Type B pancreatic cell (in vitro differentiated cells): ENCODE results near the gene GNG7. TPM values are rescaled to one million over a fixed set of nuclear protein-coding genes. Genes with fewer than 3 reads are reported as not detected.

Source experiments
- DNase-seq: peaks from one replicate; pipeline ENCODE4 v3.0.0; 2021; ENCODE audit warnings: mixed read lengths; ENCODE audit not compliant: unreplicated experiment; ENCODE audit errors: extremely low spot score
- H3K27ac Mint-ChIP-seq: 2 replicates; pipeline ENCODE4 v1.8.0; 2021; ENCODE audit warnings: mild to moderate bottlenecking, mixed read lengths
- H3K27me3 Mint-ChIP-seq: 2 replicates; pipeline ENCODE4 v1.8.0; 2021; ENCODE audit warnings: mixed read lengths
- H3K36me3 Mint-ChIP-seq: 2 replicates; pipeline ENCODE4 v1.8.0; 2021; ENCODE audit warnings: mixed read lengths
- H3K4me1 Mint-ChIP-seq: one replicate; pipeline ENCODE4 v1.8.0; 2021; ENCODE audit warnings: mixed read lengths; ENCODE audit not compliant: unreplicated experiment
- H3K4me3 Mint-ChIP-seq: 2 replicates; pipeline ENCODE4 v1.8.0; 2021; ENCODE audit warnings: mild to moderate bottlenecking, mixed read lengths
- H3K9me3 Mint-ChIP-seq: 2 replicates; pipeline ENCODE4 v1.8.0; 2021; ENCODE audit warnings: mixed read lengths
- total RNA-seq: library from RNA; stranded (reverse); gene quantifications from 2 replicates; pipeline ENCODE4 v1.2.1, GENCODE V29; 2021; ENCODE audit warnings: low replicate concordance
- TF ChIP-seq, protein P1 (sequence below): fragments of 200-600 bp; sonication (generic); conservative IDR thresholded peaks from 2 replicates; pipeline ENCODE4 v1.5.0; 2021; ENCODE audit warnings: antibody characterized with exemption, mild to moderate bottlenecking

GNG7 gene
- total RNA-seq, 1 donor from 2014 or later: 12.2 TPM

DNA sequence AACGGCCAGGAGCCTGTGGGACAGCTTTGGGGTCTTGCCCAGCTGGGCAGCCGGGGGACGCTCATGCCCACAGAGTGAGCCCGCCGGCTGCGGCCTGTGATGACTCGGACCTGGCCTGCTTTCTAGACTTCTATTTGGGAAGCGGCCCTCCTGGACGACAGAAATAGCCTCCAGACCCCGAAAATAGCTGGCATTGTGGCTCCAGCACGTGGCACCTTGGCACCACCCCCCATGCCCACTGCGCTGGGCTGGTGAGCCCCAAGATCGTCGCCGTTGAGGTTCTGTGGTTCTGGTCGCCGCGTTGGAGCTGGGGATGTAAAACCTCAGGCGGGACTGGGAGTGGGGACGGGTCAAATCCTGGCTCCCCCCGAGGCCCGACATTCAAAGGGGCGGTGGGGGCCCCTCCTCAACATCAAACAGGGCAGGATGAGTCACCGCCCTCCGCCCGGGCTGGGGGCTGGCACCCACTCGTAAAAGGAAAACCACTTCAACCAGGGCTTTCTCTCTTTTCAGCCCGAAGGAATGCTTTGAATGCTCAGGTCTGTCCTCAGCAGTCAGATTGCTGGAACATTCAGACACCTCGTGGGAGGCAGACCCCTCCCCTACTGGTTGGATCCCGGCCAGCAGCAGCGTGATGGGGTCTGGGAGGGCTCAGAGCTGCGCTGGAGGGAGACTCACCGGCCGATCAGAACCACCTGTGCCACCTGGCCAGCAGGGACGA is 184.5 kb downstream of the GNG7 start:
- H3K27me3 Mint-ChIP-seq: no peaks in the 10 kb centered on the region
- DNase-seq: no peak
- no peak overlapping the region for H3K4me3 Mint-ChIP-seq
- no peaks in the 10 kb centered on the region for H3K9me3 Mint-ChIP-seq
- H3K36me3 Mint-ChIP-seq: peaks cover 4% of the 10 kb centered on the region
- H3K27ac Mint-ChIP-seq: no peak overlapping the region
- TF ChIP-seq, protein P1, sequence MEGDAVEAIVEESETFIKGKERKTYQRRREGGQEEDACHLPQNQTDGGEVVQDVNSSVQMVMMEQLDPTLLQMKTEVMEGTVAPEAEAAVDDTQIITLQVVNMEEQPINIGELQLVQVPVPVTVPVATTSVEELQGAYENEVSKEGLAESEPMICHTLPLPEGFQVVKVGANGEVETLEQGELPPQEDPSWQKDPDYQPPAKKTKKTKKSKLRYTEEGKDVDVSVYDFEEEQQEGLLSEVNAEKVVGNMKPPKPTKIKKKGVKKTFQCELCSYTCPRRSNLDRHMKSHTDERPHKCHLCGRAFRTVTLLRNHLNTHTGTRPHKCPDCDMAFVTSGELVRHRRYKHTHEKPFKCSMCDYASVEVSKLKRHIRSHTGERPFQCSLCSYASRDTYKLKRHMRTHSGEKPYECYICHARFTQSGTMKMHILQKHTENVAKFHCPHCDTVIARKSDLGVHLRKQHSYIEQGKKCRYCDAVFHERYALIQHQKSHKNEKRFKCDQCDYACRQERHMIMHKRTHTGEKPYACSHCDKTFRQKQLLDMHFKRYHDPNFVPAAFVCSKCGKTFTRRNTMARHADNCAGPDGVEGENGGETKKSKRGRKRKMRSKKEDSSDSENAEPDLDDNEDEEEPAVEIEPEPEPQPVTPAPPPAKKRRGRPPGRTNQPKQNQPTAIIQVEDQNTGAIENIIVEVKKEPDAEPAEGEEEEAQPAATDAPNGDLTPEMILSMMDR: no peak
- H3K4me1 Mint-ChIP-seq: no peaks in the 10 kb centered on the region

DNA sequence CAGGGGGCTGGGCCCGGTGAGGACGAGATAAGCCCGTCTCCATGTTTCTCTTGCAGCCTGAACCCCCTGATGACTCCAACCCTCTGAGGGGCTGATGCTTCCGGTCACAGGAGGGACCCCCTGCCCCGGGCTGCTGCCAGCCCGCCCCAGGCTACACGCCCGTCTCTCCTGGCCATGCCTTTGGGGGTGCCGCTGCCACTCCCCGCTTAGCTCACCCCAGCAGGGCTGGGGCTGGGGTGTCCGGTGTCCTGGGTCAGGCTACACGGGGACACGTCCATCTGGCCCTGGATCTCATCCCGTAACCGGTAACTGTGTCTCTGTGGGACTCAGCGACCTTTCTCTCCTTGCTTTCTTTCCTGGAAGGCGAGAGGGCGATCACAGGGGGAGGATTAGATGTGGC is 185.8 kb downstream of the GNG7 start:
- no peaks in the 10 kb centered on the region for H3K9me3 Mint-ChIP-seq
- no peak for DNase-seq
- TF ChIP-seq, protein P1: no peak
- no peaks in the 10 kb centered on the region for H3K4me1 Mint-ChIP-seq
- H3K4me3 Mint-ChIP-seq: no peak overlapping the region
- no peak overlapping the region for H3K27ac Mint-ChIP-seq
- H3K27me3 Mint-ChIP-seq: no peaks in the 10 kb centered on the region
- peaks cover 4% of the 10 kb centered on the region for H3K36me3 Mint-ChIP-seq

DNA sequence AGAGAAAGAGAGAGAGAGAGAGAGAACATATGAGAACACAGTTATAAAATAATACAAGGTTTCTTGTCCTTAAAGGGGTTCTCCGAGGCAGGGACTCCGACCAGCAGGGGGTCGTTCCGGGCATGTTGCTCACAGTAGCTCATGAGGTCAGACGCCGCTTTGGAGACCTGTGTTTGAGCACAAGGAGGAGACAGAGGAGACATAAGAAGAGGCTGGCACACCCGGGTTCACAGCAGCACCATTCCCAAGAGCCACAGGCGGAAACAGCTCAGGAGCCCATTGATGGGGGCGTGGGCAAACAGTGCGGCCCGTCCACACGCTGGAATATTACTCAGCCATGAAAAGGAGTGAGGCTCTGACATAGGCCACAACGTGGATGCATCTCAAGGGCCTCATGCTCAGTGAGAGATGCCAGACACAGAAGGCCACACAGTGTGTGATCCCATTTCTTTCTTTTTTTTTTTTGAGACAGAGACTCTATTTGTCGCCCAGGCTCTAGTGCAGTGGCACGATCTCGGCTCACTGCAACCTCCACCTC is 187.4 kb downstream of the GNG7 start:
- peaks cover 4% of the 10 kb centered on the region for H3K36me3 Mint-ChIP-seq
- TF ChIP-seq, protein P1: no peak
- no peaks in the 10 kb centered on the region for H3K9me3 Mint-ChIP-seq
- peaks cover 5% of the 10 kb centered on the region for H3K4me1 Mint-ChIP-seq
- no peak overlapping the region for H3K27ac Mint-ChIP-seq
- H3K27me3 Mint-ChIP-seq: no peaks in the 10 kb centered on the region
- DNase-seq: no peak
- H3K4me3 Mint-ChIP-seq: no peak overlapping the region

DNA sequence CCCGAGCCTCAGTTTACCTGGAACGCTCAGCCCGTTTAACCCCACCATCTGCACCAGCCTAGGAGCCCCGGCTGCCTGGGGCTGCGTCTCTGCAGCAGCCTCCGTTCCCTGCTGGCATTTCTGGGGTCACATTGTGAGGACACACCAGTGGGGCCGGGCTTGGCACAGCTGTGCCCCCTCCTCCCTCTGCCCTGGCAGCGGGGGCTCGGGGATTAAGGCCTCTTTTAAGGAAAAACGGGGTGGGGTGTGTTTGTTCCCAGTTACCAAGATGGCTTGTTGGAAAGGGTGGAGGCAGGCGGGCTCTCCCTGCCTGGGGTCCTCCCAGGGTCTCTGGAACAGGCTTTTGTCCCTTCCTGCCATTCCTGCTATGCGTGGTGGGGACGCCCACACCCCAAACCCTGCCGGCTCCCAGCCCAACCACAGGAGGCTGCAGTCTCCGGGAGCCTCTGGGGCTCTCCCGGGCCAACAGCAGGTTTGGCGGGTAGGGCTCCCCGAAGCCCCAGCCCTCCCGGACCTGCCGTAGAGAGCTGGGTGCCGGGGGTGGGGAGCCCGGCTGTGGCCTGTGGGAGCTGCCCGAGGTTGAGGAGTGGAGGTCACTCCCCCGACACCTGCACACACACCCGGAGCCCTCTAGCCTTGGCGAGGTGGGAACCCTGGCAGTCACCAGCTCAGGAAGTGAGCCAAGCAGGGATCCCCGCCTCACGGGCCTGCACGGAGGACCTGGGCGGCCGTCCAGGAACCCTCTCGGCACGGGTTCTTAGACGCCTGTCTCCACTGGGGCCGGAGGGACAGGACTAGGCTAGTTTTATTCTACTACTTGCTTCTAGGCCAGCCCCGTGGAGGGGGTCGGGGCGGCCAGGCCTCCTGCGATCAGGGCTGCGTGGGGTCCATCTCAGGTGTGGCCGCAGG is 189.7 kb downstream of the GNG7 start:
- H3K36me3 Mint-ChIP-seq: peaks cover 4% of the 10 kb centered on the region
- H3K27ac Mint-ChIP-seq: no peak overlapping the region
- H3K9me3 Mint-ChIP-seq: no peaks in the 10 kb centered on the region
- H3K4me1 Mint-ChIP-seq: peaks cover 5% of the 10 kb centered on the region
- no peak overlapping the region for H3K4me3 Mint-ChIP-seq
- TF ChIP-seq, protein P1: no peak
- no peaks in the 10 kb centered on the region for H3K27me3 Mint-ChIP-seq
- DNase-seq: no peak

DNA sequence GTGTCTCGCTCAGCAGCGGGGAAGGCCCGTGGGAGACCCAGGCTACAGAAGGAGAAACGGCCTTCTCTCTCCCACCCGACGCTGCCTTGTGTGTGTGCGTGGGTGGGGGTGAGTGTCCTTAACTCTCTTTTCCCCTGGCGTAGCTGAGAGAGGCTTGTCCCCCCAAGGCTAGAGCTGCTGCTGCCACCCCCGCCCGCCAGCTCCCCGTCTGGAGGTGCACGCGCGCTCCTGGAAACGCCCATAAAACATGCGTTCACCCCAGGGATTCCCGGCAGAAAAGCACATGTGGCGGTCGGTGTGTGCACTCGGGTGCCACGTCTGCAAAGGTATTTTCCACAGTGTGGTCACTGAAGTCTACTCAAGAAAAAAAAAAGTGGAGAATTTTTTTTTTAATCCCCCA is 190.5 kb downstream of the GNG7 start:
- H3K4me3 Mint-ChIP-seq: no peak overlapping the region
- no peak overlapping the region for H3K27ac Mint-ChIP-seq
- DNase-seq: no peak
- TF ChIP-seq, protein P1: no peak
- no peaks in the 10 kb centered on the region for H3K27me3 Mint-ChIP-seq
- no peaks in the 10 kb centered on the region for H3K9me3 Mint-ChIP-seq
- peaks cover 4% of the 10 kb centered on the region for H3K36me3 Mint-ChIP-seq
- peaks cover 8% of the 10 kb centered on the region for H3K4me1 Mint-ChIP-seq
